NCI-H446 (cell line): ENCODE results near the gene LYRM2.
A peak's percentile ranks its signal among the peaks of the same experiment; 100 is the strongest.
"Not testable (repeated sequence)": the region's sequence is repeated elsewhere in the genome, so short reads cannot be mapped to it uniquely, and the experiment has no call there.

Experiments used
- DNase-seq, 2 experiments: peaks; one replicate each; lab custom pipeline; 2025; lab: John Stamatoyannopoulos, UW

The LYRM2 gene

DNA sequence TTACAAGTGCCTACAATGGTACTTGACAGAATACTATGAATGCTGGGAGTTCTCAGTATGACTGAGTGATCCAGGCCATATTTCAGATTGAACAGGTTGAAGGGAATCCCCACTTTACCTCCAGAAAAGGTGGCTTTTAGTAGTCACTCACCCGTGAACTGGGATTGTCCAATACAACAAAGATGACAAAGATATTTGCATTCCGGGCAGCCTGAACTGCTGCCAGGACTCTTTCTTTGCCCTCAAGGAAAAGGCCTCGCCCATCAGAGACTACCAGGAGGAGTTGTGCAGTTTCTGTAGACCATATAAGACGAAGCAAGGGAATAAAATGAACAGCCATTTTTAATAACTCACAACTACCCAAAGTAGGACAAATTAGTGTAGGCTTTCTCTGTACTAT, 6.3 kb upstream of the LYRM2 start:
- DNase-seq = no peak

DNA sequence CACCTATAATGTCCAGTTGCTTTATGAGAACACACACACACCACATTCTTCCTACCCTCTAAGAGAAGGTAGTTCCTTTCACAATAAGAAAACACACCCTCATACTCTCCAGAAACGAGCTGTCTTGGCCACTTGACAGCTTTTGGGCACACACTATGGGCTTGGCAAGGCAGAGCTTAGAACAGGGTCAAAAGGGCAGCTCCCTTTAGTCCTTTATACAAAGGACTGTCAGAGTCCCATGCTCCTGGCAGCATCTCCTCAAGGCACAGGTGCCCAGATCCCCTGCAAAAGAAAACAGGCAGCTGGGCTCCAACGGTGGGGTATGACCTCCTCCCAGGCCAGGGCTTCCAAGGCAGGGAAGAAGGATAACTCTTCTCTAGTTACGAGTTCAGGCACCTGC, 4.9 kb upstream of the LYRM2 start:
- no peak for DNase-seq

GRCh38 chr6:89642956-89643355, 4.4 kb upstream of the LYRM2 start:
- DNase-seq = no peak

DNA sequence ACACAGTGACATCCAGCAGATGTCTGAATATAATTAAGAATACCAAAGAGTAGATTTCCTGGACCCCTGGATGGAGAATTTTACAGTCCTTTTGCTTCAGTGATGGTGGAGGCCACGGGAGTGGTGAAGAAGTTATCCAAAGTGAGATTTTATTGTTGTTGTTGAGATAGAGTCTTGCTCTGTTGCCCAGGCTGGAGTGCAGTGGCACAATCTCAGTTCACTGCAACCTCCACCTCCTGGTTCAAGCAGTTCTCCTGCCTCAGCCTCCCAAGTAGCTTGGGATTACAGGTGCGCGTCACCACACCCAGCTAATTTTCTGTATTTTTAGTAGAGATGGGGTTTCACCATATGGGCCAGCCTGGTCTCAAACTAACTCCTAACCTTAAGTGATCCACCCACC, 3.0 kb upstream of the LYRM2 start:
- DNase-seq = not testable (repeated sequence)

DNA sequence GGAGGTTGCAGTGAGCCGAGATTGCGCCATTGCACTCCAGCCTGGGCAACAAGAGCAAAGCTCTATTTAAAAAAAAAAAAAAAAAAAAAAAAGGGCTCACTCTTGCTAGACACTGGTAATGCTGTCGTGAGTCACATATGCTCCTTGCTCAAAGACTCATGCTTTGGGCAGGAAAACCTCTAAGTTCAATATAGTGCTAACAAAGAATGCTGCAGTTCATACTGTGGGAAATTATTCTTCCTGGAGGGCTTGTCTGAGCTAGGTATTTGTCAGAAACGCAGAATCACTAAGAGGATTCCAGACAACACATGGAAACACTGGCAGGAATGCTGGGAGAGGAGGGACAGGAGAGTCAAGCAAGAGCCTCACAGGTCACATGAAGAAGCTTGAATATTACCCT, 2.3 kb upstream of the LYRM2 start:
- DNase-seq = no peak

DNA sequence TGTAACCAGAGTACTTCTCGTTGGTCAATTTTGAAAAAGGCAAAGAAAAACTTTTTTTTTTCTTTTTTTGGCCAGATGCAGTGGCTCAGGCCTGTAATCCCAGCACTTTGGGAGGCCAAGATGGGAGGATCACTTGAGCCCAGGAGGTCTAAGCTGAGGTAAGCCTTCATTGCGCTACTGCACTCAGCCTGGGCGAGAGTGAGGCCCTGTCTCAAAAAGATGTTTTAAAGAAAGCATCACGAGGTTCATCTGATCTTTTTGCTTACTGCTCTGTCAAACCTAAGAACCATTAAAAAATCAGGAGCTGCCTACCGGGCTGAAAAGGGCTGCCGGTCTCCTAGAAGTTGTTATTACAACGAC, 607 bp downstream of the LYRM2 start:
- DNase-seq = no peak

DNA sequence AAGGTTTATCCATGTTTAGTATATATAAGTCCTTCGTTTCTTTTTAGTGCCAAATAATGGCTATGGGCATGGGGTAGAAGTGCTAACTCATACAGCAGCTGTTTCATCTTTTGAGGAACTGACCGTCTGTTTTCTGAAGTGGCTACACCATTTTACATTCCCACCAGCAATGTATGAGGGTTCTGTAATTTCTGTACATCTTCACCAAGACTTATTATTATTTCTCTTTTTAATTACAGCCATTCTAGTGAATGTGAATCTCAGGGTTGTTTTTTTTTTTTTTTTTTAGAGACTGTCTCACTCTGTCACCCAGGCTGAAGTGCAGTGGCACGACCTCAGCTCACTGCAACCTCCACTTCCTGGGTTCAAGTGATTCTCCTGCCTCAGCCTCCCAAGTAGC, 2.1 kb downstream of the LYRM2 start:
- not testable (repeated sequence) for DNase-seq

GRCh38 chr6:89630488-89630887, 8.1 kb downstream of the LYRM2 start:
- no peak for DNase-seq

DNA sequence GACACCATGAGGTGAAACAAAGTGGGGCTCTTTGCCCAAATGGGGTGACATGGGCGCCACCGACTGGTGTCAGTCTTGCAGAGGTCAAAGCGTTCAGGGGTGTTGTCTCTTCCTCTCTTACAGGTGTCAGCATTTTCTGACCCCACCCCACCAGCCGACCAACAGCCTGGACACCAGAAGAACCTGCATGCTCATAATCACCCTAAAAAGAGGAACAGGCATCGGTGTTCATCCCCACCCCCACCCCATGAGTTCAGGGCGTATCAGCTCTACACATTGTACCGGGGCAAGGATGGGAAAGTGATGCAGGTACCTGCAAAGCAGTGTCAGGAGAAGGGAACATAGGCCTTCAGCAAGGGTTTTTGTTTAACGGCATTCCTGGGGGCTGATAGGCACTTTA, 14.8 kb downstream of the LYRM2 start:
- no peak for DNase-seq

DNA sequence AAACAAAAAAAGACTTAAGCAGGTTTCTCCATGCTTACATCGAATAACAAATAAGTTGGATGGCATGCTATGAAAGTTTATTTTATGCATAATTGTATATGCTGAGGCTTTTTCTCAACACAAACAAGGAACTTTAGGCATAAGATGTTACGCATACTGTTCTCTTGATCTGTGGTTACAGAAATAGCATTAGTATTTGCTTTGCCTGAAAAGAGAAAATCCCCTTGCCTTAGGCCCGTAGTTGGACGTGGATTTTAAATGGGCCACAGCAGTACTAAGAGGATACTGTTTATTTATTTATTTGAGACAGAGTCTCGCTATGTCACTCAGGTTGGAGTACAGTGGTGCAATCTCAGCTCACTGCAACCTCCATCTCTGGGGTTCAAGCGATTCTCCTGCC, 19.0 kb downstream of the LYRM2 start:
- no peak for DNase-seq

GRCh38 chr6:89618026-89618425, 20.5 kb downstream of the LYRM2 start:
- DNase-seq = no peak

- DNase-seq = no peak
Observed at GRCh38 chr6:89616531-89616930, 22.0 kb downstream of the LYRM2 start.

GRCh38 chr6:89615882-89616281, 22.7 kb downstream of the LYRM2 start:
- no peak for DNase-seq

DNA sequence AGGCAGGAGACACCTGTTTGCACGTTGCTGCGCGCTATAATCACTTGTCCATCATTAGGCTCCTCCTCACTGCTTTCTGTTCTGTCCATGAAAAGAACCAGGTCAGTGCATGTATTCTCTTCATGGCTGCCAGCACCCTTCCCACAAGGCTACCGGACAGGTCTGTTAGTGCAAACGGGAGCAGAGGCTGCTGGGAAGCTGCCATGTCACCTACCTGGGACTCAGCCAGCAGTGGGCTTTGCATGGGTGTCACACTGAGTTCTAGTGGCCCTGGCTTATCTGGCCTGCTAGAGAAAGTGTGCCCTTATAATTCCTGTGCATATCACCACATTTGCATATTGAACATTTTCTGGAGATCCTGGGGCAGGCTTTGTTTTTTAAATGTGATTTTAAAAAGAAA, 24.8 kb downstream of the LYRM2 start:
- DNase-seq = no peak

DNA sequence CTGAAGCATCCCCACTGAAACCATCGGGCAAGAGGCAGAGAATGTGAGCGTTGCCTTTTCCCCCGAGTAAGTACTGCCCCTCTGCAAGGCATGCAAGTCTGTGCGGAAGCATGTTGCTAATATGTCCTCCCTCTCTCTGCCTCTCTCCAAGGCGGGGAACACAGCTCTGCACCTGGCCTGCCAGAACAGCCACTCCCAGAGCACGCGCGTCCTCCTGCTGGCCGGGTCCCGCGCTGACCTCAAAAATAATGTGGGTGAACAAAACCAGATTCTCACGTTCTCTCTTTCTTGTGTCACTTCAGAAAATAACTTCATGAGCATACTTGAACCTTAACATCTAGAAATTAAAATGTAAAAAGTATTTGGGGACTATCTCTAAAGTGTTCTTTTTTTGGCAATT, 26.4 kb downstream of the LYRM2 start:
- no peak for DNase-seq

DNA sequence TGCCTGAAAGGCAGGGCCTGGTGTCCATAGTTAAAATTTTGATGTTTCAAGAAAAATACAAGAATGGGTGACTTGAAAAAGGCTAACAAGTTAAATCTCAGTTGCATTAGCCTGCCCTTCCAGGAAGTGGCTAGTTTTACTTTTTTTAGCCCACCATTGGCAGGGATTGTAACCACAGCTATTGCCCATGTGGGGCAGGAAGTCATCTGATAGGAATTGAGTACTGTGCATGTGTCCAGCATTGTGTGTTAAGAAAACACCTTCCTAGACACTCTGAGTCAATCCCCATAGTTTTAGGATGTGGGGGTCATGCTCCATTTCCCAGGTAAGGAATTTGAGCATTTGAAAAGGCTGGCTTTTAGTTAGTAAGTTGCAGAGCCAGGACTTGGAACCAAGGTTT, 26.9 kb downstream of the LYRM2 start:
- DNase-seq = no peak

GRCh38 chr6:89610149-89610642, 28.4 kb downstream of the LYRM2 start:
- DNase-seq = peak in 1 of 2 experiments; percentile 20

- no peak for DNase-seq
Observed at GRCh38 chr6:89605861-89606260, 32.7 kb downstream of the LYRM2 start.

- DNase-seq = no peak
Observed at GRCh38 chr6:89604653-89605052, 33.9 kb downstream of the LYRM2 start.

DNA sequence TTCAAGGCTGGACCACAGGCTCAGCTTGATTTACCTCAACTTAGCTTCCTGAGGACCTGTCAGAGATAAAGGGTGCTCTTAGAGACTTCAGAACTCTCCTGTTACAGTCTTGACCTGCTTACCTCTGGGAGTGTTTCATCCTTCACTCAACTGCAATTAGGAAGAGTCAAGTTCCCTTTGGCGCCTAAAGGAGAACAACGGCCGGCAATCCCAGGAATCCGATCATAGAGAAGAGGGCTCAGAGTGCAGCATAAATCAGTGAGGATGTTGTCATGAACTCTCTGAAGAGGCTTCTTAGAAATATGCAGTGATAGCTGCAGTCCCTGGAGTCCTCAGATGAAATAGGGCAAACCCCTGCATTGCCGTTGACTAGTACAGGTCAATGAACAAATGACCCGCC, 36.4 kb downstream of the LYRM2 start:
- no peak for DNase-seq

GRCh38 chr6:89599727-89600126, 38.8 kb downstream of the LYRM2 start:
- no peak for DNase-seq

DNA sequence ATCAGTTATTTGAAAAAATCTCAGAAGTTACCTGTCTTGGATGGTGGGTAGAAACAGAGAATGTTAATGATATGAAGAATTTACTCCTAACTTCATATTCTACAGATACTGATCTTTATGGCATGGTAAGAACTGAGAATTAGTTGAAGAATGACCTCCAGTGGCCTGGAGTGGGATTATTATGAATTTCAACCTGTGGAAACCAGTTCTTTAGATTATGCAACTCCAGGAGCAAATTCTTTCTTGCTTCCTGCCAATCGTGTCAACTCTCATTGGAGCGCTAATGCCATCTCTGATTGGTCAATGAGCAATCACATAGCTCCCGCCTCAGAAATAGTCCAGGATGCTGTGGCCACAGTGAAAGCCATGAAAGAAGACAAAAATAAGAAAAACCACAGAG, 40.6 kb downstream of the LYRM2 start:
- DNase-seq = peak in 1 of 2 experiments; percentile 15

GRCh38 chr6:89597372-89597771, 41.2 kb downstream of the LYRM2 start:
- DNase-seq = no peak

DNA sequence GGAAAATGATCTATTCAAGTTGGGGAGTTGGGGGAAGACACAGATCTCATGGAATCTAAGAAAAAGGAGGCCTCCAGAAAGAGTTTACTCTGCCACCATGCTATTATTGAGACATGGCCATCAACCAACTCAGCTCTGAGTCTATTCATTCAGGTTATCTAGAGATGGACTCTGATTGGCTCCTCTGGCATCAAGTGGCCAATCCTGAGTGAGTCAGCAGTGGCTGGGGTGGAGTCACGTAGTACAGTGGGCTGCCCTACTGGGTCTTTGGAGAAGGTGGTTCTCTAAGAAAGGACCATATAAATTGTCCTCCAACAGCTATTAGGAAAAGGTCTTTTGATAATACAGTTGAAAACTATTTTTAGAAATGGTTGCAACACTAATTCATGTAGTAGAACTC, 42.1 kb downstream of the LYRM2 start:
- DNase-seq = peak in 1 of 2 experiments; percentile 10

- DNase-seq = no peak
Observed at GRCh38 chr6:89596056-89596455, 42.5 kb downstream of the LYRM2 start.
